ENCODE results near the gene OR10G2. TPM values are rescaled to one million over a fixed set of nuclear protein-coding genes. Genes with fewer than 3 reads are reported as not detected.

The OR10G2 gene
- total and polyA plus RNA-seq, 12 donors, result not detected

- no peaks in the 10 kb centered on the region for H3K27me3 ChIP-seq
- H3K36me3 ChIP-seq, result no peaks in the 10 kb centered on the region
- no peak for ATAC-seq
- TF ChIP-seq, protein P1, sequence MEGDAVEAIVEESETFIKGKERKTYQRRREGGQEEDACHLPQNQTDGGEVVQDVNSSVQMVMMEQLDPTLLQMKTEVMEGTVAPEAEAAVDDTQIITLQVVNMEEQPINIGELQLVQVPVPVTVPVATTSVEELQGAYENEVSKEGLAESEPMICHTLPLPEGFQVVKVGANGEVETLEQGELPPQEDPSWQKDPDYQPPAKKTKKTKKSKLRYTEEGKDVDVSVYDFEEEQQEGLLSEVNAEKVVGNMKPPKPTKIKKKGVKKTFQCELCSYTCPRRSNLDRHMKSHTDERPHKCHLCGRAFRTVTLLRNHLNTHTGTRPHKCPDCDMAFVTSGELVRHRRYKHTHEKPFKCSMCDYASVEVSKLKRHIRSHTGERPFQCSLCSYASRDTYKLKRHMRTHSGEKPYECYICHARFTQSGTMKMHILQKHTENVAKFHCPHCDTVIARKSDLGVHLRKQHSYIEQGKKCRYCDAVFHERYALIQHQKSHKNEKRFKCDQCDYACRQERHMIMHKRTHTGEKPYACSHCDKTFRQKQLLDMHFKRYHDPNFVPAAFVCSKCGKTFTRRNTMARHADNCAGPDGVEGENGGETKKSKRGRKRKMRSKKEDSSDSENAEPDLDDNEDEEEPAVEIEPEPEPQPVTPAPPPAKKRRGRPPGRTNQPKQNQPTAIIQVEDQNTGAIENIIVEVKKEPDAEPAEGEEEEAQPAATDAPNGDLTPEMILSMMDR (IDR thresholded peaks at IDR 0.05), result no peak
- WGBS, 2 donors, result 88 to 96% methylated on average over 5 of the region's 5 CpGs
- H3K4me1 ChIP-seq, result peaks cover 0 to 11% (median 0%) of the 10 kb centered on the region in 9 donors
- no peak overlapping the region for H3K4me3 ChIP-seq
- H3K9me3 ChIP-seq, result peaks cover 0 to under 1% (median 0%) of the 10 kb centered on the region in 11 donors
- intact Hi-C loops (cut with DNase I), result no loop called here
- DNase-seq, result no peak
- H3K27ac ChIP-seq, result no peak overlapping the region
Measured at GRCh38 chr14:21654215-21654614, 19.5 kb upstream of the OR10G2 start.

GRCh38 chr14:21653331-21653885 lies 18.7 kb upstream of the OR10G2 start, which contains the start of gene OR4E2:
Gene OR4E2 (plus strand): TSS chr14:21653835. CDS start chr14:21665083, 11,248 bp downstream.
- H3K27me3 ChIP-seq, result no peaks in the 10 kb centered on the region
- no peak within 1 kb of the TSS for H3K4me3 ChIP-seq
- peak within 1 kb of the TSS in 1 of 10 donors; percentile 31 for H3K27ac ChIP-seq
- intact Hi-C loops (cut with DNase I), result no loop called here
- peaks cover 0 to 9% (median 0%) of the 10 kb centered on the region in 11 donors for H3K9me3 ChIP-seq
- ATAC-seq (no peak), DNase-seq (no peak)
- WGBS, 2 donors, result 64 to 69% methylated on average over 2 of the region's 2 CpGs
- peaks cover 0 to 11% (median 0%) of the 10 kb centered on the region in 9 donors for H3K4me1 ChIP-seq
- no peaks in the 10 kb centered on the region for H3K36me3 ChIP-seq
- TF ChIP-seq, protein P1 (IDR thresholded peaks at IDR 0.05), result no peak

GRCh38 chr14:21652209-21652808 lies 17.6 kb upstream of the OR10G2 start:
- peaks cover 0 to 11% (median 0%) of the 10 kb centered on the region in 9 donors for H3K4me1 ChIP-seq
- H3K36me3 ChIP-seq, result no peaks in the 10 kb centered on the region
- TF ChIP-seq, protein P1 (IDR thresholded peaks at IDR 0.05), result no peak
- H3K27me3 ChIP-seq, result no peaks in the 10 kb centered on the region
- DNase-seq (peak in 1 of 2 donors; percentile 6), ATAC-seq (peak in 6 of 8 donors; percentile 35 to 71 (median 53))
- intact Hi-C loops (cut with DNase I), result no loop called here
- H3K4me3 ChIP-seq, result no peak overlapping the region
- 35 to 53% methylated on average over 1 of the region's 1 CpG for WGBS, 2 donors
- peak overlapping the region in 4 of 10 donors; percentile 19 to 43 (median 28) for H3K27ac ChIP-seq
- peaks cover 0 to 12% (median 0%) of the 10 kb centered on the region in 11 donors for H3K9me3 ChIP-seq

DNA sequence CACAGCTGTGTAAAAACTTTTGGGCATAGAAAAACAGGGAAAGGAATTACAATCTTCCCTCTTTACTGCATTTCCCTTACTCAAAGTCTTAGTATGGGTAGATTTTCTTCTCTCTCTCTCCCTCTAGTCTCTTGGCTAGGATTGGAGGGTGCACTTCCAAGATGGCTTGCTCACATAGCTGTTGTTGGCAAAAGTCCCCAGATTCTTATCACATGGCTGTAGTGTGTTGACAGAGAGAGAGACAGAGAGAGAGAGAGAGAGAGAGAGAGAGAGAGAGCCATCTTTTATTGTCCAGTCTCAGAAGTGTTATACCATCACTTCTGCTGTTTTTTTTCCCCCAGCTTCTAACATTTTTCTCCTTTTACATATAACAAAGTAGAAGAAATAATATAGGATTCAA lies 12.6 kb upstream of the OR10G2 start:
- no peak overlapping the region for H3K27ac ChIP-seq
- H3K27me3 ChIP-seq, result peaks cover 0 to 7% (median 0%) of the 10 kb centered on the region in 7 donors
- peaks cover 0 to 4% (median 0%) of the 10 kb centered on the region in 9 donors for H3K4me1 ChIP-seq
- H3K36me3 ChIP-seq, result no peaks in the 10 kb centered on the region
- H3K4me3 ChIP-seq, result no peak overlapping the region
- DNase-seq (no peak), ATAC-seq (no peak)
- peaks cover 0 to 12% (median 0%) of the 10 kb centered on the region in 11 donors for H3K9me3 ChIP-seq
- TF ChIP-seq, protein P1 (IDR thresholded peaks at IDR 0.05), result no peak
- intact Hi-C loops (cut with DNase I), result no loop called here

Data from heart right ventricle (tissue), 16 donors.